ENCODE results near the gene PDX1.

Gene PDX1

GRCh38 chr13:27919934-27920676 lies at the start of gene PDX1:
PDX1 (plus strand) TSS chr13:27920000; CDS start chr13:27920139, 139 bp downstream.
- ATAC-seq: peak in 1 of 2 donors; percentile 14

- no peak for ATAC-seq
These were observed 41.5 kb upstream of the PDX1 start for GRCh38 chr13:27878274-27878673.

DNA sequence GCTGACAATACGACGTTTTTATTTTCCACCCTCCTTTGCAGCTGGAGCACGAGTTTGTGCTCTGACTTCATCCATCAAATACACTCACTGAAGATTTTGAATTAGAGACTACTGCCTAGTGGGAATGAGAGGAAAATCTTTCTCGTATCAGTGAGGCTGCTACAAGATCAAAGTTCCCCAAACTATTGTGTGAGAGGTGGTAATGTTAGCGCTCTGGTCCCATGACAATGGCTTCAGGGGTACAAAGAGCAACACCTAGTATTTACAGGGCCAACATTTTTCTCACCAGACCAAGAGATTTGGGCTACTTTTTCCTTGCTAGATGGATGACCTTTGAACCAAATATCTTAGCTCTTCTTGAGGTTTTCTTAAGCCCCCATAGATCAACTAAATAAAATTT lies 30.3 kb upstream of the PDX1 start:
- ATAC-seq: no peak

- no peak for ATAC-seq
These were observed 23.1 kb upstream of the PDX1 start for GRCh38 chr13:27896726-27897125.

- no peak for ATAC-seq
These were observed 15.1 kb upstream of the PDX1 start for GRCh38 chr13:27904719-27905118.

DNA sequence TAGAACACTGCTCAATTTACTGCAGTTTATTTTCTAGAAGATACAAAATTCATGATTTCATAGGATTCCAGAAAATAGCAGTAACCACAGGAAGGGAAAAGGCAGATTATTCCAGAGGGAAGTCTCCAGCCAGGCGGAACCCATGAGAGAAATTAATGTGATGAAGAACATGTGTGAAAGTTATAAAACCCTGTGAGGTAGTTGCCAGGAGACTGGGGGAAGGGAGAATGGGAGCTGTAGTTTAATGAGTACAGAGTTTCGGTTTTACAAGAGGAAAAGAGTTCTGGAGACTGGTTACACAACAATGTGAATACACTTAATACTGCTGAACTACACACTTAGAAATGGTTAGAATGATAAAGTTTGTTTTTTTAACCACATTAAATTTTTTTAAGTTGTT lies 14.2 kb upstream of the PDX1 start:
- no peak for ATAC-seq

DNA sequence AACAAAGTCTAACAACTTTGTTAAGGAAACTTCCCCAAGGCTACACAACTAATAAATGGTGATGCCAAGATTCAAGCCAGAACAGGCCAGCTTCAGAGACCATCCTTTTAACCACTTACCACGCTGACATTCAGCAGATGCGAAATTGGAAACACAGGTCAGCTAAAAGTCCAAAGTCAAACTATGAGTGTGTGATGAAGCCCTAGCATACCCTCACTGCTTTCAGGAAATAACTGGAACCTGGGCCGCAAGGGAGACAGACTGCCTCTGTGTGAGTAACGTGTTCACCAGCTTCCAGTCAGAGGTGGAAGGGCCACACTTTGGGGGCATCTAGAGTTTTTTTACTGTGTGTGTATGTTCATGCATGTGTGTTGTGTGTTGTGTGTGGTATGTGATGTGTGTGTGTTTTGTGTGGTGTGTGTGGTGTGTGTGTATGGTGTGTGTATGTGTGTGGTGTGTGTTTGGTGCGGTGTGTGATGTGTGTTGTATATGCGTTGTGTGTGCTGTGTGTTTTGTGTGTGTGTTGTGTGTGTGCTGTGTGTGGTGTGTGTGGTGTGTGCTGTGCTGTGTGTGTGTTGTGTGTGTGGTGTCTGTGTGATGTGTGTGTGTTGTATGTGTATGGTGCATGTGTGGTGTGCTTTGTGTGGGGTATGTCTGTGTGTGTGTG lies 12.5 kb upstream of the PDX1 start:
- ATAC-seq: no peak

- ATAC-seq: no peak
These were observed 10.4 kb upstream of the PDX1 start for GRCh38 chr13:27909378-27909777.

DNA sequence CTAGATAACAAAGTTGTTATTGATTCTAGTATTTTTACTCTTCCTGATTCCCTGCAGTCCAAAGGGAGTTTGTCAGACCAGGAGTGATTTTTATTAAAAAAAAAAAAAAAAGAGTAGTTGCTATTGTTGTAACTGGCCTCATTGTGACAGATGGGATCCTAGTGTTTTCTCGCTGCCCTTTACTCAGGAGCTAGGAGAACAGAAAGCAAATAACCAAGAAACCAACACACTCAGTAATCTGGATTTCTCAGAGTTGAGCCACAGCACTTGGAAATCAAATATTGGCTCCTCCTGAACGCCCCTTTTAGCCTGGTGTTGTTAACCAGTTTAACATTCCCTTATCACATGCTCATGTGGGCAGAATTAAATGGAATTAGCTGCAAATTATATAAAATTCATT lies 8.3 kb upstream of the PDX1 start:
- no peak for ATAC-seq

- no peak for ATAC-seq
These were observed 6.6 kb upstream of the PDX1 start for GRCh38 chr13:27913160-27913559.

GRCh38 chr13:27915301-27916207 lies 4.2 kb upstream of the PDX1 start:
- ATAC-seq: no peak

DNA sequence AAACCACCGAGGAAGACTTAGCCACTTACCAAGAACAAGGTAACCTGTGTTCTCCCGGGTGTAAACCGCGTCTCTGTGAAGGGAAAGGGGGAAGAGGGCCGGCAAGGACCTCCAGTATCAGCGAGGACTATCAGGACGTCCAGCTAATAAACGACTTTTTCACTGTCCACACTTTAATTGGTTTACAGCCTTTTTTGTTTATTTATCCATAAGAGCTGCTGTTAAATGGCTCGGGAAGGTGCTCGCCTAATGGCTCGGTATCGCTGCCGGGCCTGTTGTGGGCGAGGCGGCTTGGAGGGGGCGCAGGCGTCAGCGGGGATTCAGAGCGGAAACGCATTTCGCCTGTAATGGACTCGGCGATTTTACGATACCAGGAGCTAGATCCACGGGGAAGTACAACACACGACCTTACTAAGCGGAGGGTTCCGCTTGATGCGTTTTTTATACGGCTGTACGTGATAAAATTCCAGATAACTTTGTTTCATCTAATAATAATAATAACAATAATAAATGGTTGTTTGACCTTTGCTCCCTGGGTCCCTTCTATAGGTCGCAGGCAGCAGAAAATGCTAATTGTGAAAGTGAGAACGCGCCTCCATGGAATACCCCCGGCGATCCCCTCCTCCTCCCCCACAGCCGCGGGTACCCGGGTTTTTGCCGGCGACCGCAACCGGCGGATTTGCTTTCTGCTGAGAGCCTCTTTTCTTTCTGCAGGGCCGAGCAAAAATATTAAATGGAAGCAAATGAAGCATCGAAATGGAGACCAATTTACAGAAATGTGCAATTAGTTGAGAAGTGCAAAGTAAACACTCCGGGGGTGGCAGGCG lies 2.5 kb upstream of the PDX1 start:
- ATAC-seq: no peak

DNA sequence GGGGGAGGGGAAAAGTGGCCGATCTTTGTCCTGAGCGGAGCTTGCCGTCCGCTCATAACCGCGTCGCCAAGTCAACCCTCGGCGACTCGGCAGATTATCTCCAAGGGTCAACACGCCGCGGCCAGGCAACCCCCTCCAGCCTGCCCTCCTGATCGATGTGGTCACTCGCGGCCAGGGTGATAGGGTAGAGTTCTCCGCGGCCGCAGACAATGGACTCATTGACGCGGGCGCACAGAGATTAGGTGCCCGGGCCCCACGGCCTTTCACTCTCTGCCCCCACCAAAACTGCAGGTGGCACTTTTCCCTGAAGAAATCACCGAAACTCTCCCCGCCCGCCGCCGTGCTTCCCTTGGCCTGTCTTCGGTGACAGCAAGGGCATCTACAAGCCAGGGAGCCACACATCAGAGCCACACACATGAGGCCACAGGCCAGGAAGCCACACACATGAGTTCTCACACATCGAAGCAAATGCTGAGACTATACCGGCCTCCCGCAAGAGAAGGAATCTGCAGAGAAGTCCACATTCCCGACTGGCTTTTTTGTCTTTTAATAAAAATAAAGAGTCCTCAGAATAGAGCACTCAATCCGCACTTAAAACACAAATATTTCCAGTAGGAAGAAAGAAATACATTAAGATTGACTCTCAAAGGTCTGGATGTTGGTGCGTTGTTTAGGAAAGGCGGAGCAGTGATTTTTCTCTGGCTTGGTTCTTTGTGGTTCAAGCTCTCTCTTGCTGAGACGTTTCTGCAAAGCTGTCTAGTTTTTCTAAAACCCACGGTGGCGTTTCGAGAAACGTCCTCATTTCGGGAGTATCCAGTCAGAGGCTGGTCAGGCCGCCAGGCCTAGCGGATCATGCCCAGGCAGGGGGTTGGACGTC lies 1.5 kb upstream of the PDX1 start:
- ATAC-seq: no peak

DNA sequence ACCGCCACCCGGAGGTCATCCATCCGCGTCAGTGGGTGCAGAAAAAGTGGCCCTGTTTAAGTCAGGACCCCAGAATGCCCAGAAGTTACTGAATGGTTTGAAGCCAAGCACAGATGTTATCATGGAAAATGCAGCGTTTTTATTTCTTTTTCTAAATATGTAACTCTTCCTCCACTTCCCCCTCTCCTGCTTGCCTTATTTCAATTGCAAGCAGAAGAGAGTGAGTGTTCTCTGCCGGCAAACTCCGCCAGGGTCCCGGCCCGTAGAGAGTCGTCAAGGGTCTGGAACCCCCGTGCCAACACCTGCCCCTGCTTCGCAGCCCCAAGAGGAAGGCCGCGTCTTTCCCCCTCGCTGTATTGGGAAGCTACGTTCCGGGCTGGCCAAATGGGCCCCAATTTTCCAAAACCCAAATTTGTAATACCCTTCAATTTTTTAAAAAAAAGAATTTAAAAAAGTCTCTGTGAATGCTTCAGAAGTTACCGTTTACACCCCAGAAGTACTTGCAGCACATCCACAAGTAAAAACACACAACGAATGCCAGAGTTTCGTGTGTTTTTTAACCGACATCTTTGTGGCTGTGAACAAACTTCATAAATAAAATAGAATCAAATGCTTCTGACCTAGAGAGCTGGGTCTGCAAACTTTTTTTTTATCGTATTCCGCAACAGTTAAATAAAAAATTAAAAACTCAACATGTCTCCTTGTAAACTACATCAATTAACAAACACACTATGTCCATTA lies 712 bp upstream of the PDX1 start:
- no peak for ATAC-seq

DNA sequence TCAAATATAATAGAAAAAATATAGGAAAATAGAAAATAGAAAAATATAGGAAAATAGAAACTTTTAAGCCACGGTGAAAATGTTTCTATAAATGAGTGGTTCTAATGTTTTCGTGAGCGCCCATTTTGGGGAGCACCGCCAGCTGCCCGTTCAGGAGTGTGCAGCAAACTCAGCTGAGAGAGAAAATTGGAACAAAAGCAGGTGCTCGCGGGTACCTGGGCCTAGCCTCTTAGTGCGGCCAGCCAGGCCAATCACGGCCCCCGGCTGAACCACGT lies 204 bp upstream of the PDX1 start:
- ATAC-seq: peak; percentile 36 to 74

GRCh38 chr13:27920677-27921420 lies 1.0 kb downstream of the PDX1 start:
- ATAC-seq: no peak

- no peak for ATAC-seq
These were observed 1.7 kb downstream of the PDX1 start for GRCh38 chr13:27921421-27921960.

DNA sequence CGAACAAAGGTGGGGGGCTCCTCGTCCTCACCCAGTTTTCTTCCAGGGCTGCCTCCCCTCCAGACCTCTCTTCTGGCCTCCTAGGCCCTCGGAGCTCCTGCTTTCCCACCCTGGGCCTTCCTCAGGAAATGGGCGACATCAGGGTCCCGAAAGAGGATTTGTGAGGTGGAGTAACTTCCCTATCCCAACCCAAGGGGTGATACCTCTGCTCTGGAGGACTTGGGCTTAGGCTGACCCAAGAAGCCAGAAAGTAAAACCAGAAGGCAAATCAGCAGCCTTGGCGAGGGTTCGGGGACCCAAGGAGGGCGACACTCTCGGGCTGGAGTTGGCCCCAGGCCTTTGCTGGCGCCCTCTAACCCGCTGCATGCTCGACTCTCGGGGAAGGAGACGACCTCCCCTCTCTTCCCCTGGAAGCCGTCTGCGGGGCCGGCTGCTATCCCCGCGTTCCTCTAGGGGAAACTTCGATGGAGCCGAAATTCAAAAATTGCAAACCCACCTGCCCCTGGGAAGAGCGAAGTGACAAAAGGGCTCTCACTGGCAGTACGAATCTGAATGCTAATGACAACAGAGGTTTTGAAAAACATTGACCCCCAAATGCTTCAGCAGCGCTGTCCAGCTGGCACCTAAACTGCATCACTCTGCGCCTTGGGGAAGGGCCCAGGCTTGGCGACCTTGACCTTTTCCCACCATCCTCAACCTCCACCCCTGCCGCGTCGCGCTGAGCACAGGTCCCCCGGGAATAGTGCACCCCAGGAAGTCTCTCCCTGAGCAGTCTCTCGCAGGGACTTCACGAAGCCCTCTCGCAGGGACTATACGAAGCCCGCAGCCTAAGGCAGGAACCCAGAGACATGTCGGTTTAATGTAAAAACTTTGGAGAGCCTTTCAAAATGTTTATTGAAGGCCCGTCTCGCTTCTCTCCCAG lies 2.4 kb downstream of the PDX1 start:
- ATAC-seq: no peak
